ENCODE results near the gene PRPF6. TPM values are rescaled to one million over a fixed set of nuclear protein-coding genes. Genes with fewer than 3 reads are reported as not detected.

PRPF6 gene
- total and polyA plus RNA-seq, 7 donors, result 23.4 to 59.9 (median 44.9) TPM

- Histone ChIP-seq H3K4me1 (peaks cover 0 to 37% (median 31%) of the 10 kb centered on the region in 4 donors), H3K4me3 (no peak overlapping the region), H3K27me3 (peaks cover 14 to 38% (median 21%) of the 10 kb centered on the region in 3 donors), H3K27ac (no peak overlapping the region), H3K9me3 (no peaks in the 10 kb centered on the region), H3K36me3 (no peaks in the 10 kb centered on the region)
- intact Hi-C loops (cut with DNase I), result loop anchor here (5.0 kb wide), 1 partner anchor 979 kb away; no protein-coding TSS in a partner anchor
- WGBS, 2 donors, result 60 to 87% methylated on average over 6 of the region's 6 CpGs
- no peak for DNase-seq
- TF ChIP-seq EP300 (IDR thresholded peaks at IDR 0.05) (no peak), POLR2AphosphoS5 (IDR thresholded peaks at IDR 0.05) (no peak), CTCF (IDR thresholded peaks at IDR 0.05) (no peak), POLR2A (IDR thresholded peaks at IDR 0.05) (no peak)
Measured at GRCh38 chr20:64081624-64081964, 100.7 kb downstream of the PRPF6 start.

- Histone ChIP-seq H3K4me3 (no peak overlapping the region), H3K36me3 (no peaks in the 10 kb centered on the region), H3K27ac (no peak overlapping the region), H3K27me3 (peaks cover 14 to 38% (median 21%) of the 10 kb centered on the region in 3 donors), H3K4me1 (peaks cover 0 to 37% (median 31%) of the 10 kb centered on the region in 4 donors), H3K9me3 (no peaks in the 10 kb centered on the region)
- TF ChIP-seq POLR2AphosphoS5 (IDR thresholded peaks at IDR 0.05), result no peak
- no peak for TF ChIP-seq CTCF (IDR thresholded peaks at IDR 0.05)
- TF ChIP-seq POLR2A (IDR thresholded peaks at IDR 0.05), result no peak
- TF ChIP-seq EP300 (IDR thresholded peaks at IDR 0.05), result no peak
- intact Hi-C loops (cut with DNase I), result loop anchor here (5.0 kb wide), 1 partner anchor 980 kb away; no protein-coding TSS in a partner anchor
- DNase-seq, result no peak
- WGBS, 2 donors, result 11 to 16% methylated on average over 13 of the region's 13 CpGs
Measured at GRCh38 chr20:64082126-64082731, 101.3 kb downstream of the PRPF6 start.

Small RNA genes within 50 kb of the gene (small RNA-seq; reads per million reads assigned to genes)
- gene AL355803.1, result 0 reads per million in 3 donors
- 0 reads per million in 3 donors for gene MIR647
- 0 reads per million in 3 donors for gene MIR6813

Other genes starting within 250 kb of the PRPF6 start
- gene LIME1, start 244.5 kb upstream of the PRPF6 start, total RNA-seq, result 1 to 10 TPM; 4.6 to 7.8 (median 6.4) TPM
- 10 to 100 TPM in 1 of 3 donors, 1 to 10 TPM in 1, not detected in 1; 4.8 to 35.3 TPM for gene LIME1, start 244.5 kb upstream of the PRPF6 start, polyA plus RNA-seq
- gene SLC2A4RG, start 241.4 kb upstream of the PRPF6 start, total RNA-seq, result 10 to 100 TPM; 25.2 to 78.2 (median 54.5) TPM
- 10 to 100 TPM; 19.7 to 33.0 (median 33.0) TPM for gene SLC2A4RG, start 241.4 kb upstream of the PRPF6 start, polyA plus RNA-seq
- 1 to 10 TPM; 3.4 to 5.3 (median 4.3) TPM for gene ZBTB46, start 149.9 kb upstream of the PRPF6 start, total RNA-seq
- 1 to 10 TPM in 1 of 3 donors, under 1 TPM in 2; 0.23 to 3.6 (median 0.60) TPM for gene ZBTB46, start 149.9 kb upstream of the PRPF6 start, polyA plus RNA-seq
- gene ABHD16B, start 119.6 kb upstream of the PRPF6 start, total RNA-seq, result not detected
- gene ABHD16B, start 119.6 kb upstream of the PRPF6 start, polyA plus RNA-seq, result under 1 TPM in 1 of 3 donors, not detected in 2; 0.44 TPM
- 100 to 1,000 TPM in 3 of 4 donors, 10 to 100 TPM in 1; 84.7 to 109 (median 104) TPM for gene TPD52L2, start 115.9 kb upstream of the PRPF6 start, total RNA-seq
- gene TPD52L2, start 115.9 kb upstream of the PRPF6 start, polyA plus RNA-seq, result 10 to 100 TPM; 71.7 to 84.2 (median 74.5) TPM
- gene DNAJC5, start 86.0 kb upstream of the PRPF6 start, total RNA-seq, result 10 to 100 TPM; 25.0 to 36.4 (median 31.2) TPM
- 10 to 100 TPM; 21.6 to 62.8 (median 41.6) TPM for gene DNAJC5, start 86.0 kb upstream of the PRPF6 start, polyA plus RNA-seq
- gene UCKL1, start 24.7 kb upstream of the PRPF6 start, total RNA-seq, result 10 to 100 TPM; 21.1 to 36.3 (median 24.9) TPM
- 10 to 100 TPM; 22.8 to 45.6 (median 26.1) TPM for gene UCKL1, start 24.7 kb upstream of the PRPF6 start, polyA plus RNA-seq
- 10 to 100 TPM in 2 of 4 donors, 1 to 10 TPM in 2; 5.1 to 10.8 (median 9.0) TPM for gene ZNF512B, start 11.2 kb upstream of the PRPF6 start, total RNA-seq
- 1 to 10 TPM in 2 of 3 donors, under 1 TPM in 1; 0.23 to 5.5 (median 1.2) TPM for gene ZNF512B, start 11.2 kb upstream of the PRPF6 start, polyA plus RNA-seq
- gene SAMD10, start 1.5 kb upstream of the PRPF6 start, total RNA-seq, result 1 to 10 TPM in 3 of 4 donors, under 1 TPM in 1; 0.68 to 8.3 (median 1.9) TPM
- 1 to 10 TPM; 2.8 to 8.7 (median 4.2) TPM for gene SAMD10, start 1.5 kb upstream of the PRPF6 start, polyA plus RNA-seq
- gene C20orf204, start 55.0 kb downstream of the PRPF6 start, total RNA-seq, result 1 to 10 TPM in 1 of 4 donors, under 1 TPM in 3; under 0.01 to 1.1 (median 0.37) TPM
- gene C20orf204, start 55.0 kb downstream of the PRPF6 start, polyA plus RNA-seq, result 1 to 10 TPM in 1 of 3 donors, not detected in 2; 1.7 TPM
- gene SOX18, start 68.5 kb downstream of the PRPF6 start, total RNA-seq, result 1 to 10 TPM; 1.8 to 5.5 (median 3.8) TPM
- 10 to 100 TPM in 1 of 3 donors, 1 to 10 TPM in 1, under 1 TPM in 1; 0.69 to 11.9 (median 3.0) TPM for gene SOX18, start 68.5 kb downstream of the PRPF6 start, polyA plus RNA-seq
- 10 to 100 TPM; 41.7 to 50.5 (median 42.2) TPM for gene TCEA2, start 82.1 kb downstream of the PRPF6 start, total RNA-seq
- gene TCEA2, start 82.1 kb downstream of the PRPF6 start, polyA plus RNA-seq, result 10 to 100 TPM in 2 of 3 donors, 1 to 10 TPM in 1; 2.1 to 14.0 (median 11.4) TPM
- 10 to 100 TPM in 2 of 4 donors, 1 to 10 TPM in 2; 7.5 to 12.3 (median 10.5) TPM for gene RGS19, start 98.4 kb downstream of the PRPF6 start, total RNA-seq
- gene RGS19, start 98.4 kb downstream of the PRPF6 start, polyA plus RNA-seq, result 10 to 100 TPM; 11.1 to 22.0 (median 12.6) TPM
- 1 to 10 TPM in 1 of 4 donors, under 1 TPM in 3; 0.71 to 2.2 (median 0.89) TPM for gene OPRL1, start 99.0 kb downstream of the PRPF6 start, total RNA-seq
- gene OPRL1, start 99.0 kb downstream of the PRPF6 start, polyA plus RNA-seq, result 1 to 10 TPM in 1 of 3 donors, under 1 TPM in 1, not detected in 1; under 0.01 to 1.0 TPM
- gene LKAAEAR1, start 103.3 kb downstream of the PRPF6 start, total RNA-seq, result 1 to 10 TPM in 1 of 4 donors, not detected in 3; 1.5 TPM
- under 1 TPM in 1 of 3 donors, not detected in 2; 0.19 TPM for gene LKAAEAR1, start 103.3 kb downstream of the PRPF6 start, polyA plus RNA-seq
- not detected for gene NPBWR2, start 126.4 kb downstream of the PRPF6 start, total RNA-seq
- not detected for gene NPBWR2, start 126.4 kb downstream of the PRPF6 start, polyA plus RNA-seq
- gene MYT1, start 183.3 kb downstream of the PRPF6 start, total RNA-seq, result 1 to 10 TPM in 1 of 4 donors, under 1 TPM in 3; under 0.01 to 1.1 (median 0.22) TPM
- under 1 TPM in 1 of 3 donors, not detected in 2; 0.31 TPM for gene MYT1, start 183.3 kb downstream of the PRPF6 start, polyA plus RNA-seq